Measurements from ENCODE around the gene EPHB1. TPM values are rescaled to one million over a fixed set of nuclear protein-coding genes. Genes with fewer than 3 reads are reported as not detected.

Gene EPHB1
- total RNA-seq, 1 experiment from 2014 or later: 0.11 TPM

DNA sequence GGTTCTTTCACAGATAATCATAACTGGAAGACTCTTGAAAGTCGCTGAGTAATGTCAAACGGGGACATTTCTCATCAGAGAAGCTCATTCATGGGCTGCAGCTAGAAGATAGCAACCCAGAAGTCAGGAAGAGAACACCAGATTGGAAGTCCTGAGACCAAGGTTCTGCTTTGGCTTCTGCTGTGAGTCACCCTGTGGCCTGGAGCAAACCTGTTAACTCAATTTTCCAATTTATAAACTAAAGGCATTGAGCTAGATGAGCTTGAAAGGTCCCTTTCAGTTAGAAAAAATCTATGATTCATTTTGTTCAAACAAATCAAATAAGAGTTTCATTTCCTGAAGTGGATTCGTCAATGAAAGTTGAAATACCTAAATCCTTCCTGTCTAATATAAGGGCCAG lies 402.2 kb downstream of the EPHB1 start:
- Histone ChIP-seq H3K4me3 (ENCODE audit: low read depth, low read length, poor library complexity, severe bottlenecking) (no peak overlapping the region), H3K27me3 (replicated peaks; ENCODE audit: insufficient read depth, low read depth, low read length, poor library complexity) (no peaks in the 10 kb centered on the region), H3K4me1 (ENCODE audit: insufficient read depth, low read length, poor library complexity, severe bottlenecking) (no peaks in the 10 kb centered on the region), H3K27ac (ENCODE audit: low read depth, low read length, poor library complexity, severe bottlenecking) (no peak overlapping the region), H3K36me3 (ENCODE audit: insufficient read depth, low read length, poor library complexity, severe bottlenecking) (no peaks in the 10 kb centered on the region), H3K9me3 (ENCODE audit: low read depth, low read length, poor library complexity, severe bottlenecking) (no peaks in the 10 kb centered on the region)
- BruUV-seq (replicated peaks): no TSS peak
- ChIA-PET CTCF (no interaction called here), POLR2A (ENCODE audit: low non-redundant PET) (no interaction called here)
- no peak for DNase-seq (ENCODE audit: low spot score)
- intact Hi-C loops (cut with micrococcal nuclease; ENCODE audit: unreplicated experiment): no loop called here
- TF ChIP-seq, protein P1, sequence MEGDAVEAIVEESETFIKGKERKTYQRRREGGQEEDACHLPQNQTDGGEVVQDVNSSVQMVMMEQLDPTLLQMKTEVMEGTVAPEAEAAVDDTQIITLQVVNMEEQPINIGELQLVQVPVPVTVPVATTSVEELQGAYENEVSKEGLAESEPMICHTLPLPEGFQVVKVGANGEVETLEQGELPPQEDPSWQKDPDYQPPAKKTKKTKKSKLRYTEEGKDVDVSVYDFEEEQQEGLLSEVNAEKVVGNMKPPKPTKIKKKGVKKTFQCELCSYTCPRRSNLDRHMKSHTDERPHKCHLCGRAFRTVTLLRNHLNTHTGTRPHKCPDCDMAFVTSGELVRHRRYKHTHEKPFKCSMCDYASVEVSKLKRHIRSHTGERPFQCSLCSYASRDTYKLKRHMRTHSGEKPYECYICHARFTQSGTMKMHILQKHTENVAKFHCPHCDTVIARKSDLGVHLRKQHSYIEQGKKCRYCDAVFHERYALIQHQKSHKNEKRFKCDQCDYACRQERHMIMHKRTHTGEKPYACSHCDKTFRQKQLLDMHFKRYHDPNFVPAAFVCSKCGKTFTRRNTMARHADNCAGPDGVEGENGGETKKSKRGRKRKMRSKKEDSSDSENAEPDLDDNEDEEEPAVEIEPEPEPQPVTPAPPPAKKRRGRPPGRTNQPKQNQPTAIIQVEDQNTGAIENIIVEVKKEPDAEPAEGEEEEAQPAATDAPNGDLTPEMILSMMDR (conservative IDR thresholded peaks at IDR 0.05; ENCODE audit: low read depth, low read length): no peak
- no peak for TF ChIP-seq EZH2 (IDR thresholded peaks at IDR 0.05; ENCODE audit: borderline replicate concordance, low read depth, low read length, poor library complexity, severe bottlenecking)

DNA sequence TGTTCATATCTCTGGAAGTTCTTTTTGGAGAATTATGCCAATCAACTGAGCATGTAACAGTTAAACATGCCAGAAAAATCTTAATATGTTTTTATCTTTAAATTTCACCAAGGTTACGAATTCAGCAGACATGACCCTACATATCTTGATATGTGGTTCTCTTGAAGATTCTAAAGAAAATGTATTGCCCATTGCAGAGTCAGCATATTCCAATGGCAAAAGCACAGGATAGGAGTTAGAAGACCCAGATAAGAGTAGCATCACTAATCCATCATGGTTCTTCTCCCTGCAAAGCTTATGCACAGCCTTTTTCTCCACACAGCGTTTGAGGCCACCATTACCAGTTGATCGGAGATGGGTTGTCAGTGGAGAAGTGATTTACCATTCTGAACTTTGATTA lies 402.8 kb downstream of the EPHB1 start:
- H3K27me3 ChIP-seq (replicated peaks; ENCODE audit: insufficient read depth, low read depth, low read length, poor library complexity): no peaks in the 10 kb centered on the region
- no TSS peak for BruUV-seq (replicated peaks)
- no peaks in the 10 kb centered on the region for H3K36me3 ChIP-seq (ENCODE audit: insufficient read depth, low read length, poor library complexity, severe bottlenecking)
- DNase-seq (ENCODE audit: low spot score): no peak
- H3K9me3 ChIP-seq (ENCODE audit: low read depth, low read length, poor library complexity, severe bottlenecking): no peaks in the 10 kb centered on the region
- H3K4me1 ChIP-seq (ENCODE audit: insufficient read depth, low read length, poor library complexity, severe bottlenecking): no peaks in the 10 kb centered on the region
- H3K27ac ChIP-seq (ENCODE audit: low read depth, low read length, poor library complexity, severe bottlenecking): no peak overlapping the region
- no peak for TF ChIP-seq EZH2 (IDR thresholded peaks at IDR 0.05; ENCODE audit: borderline replicate concordance, low read depth, low read length, poor library complexity, severe bottlenecking)
- TF ChIP-seq, protein P1 (conservative IDR thresholded peaks at IDR 0.05; ENCODE audit: low read depth, low read length): no peak
- CTCF ChIA-PET: no interaction called here
- H3K4me3 ChIP-seq (ENCODE audit: low read depth, low read length, poor library complexity, severe bottlenecking): no peak overlapping the region
- intact Hi-C loops (cut with micrococcal nuclease; ENCODE audit: unreplicated experiment): no loop called here
- POLR2A ChIA-PET (ENCODE audit: low non-redundant PET): no interaction called here

DNA sequence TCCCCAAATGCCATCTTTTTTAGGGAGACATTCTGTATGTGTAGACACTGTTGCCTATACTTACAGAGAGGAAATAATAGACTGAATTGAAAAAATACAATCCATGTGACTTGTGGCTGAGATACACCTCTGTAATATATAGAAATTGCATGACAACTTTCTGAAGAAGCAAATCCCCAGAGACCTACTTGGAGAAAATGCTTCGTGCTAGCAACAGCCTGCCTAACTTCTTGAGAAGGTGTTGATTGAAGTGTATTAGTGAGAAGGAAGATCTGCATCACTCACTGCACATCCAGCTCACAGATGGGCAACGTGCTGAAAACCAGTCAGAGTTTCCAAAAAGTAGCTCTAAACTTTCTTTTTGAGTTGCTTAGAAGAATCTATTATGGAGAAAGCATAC lies 404.1 kb downstream of the EPHB1 start:
- POLR2A ChIA-PET (ENCODE audit: low non-redundant PET): no interaction called here
- CTCF ChIA-PET: no interaction called here

More for the DNA sequence above, 404.1 kb downstream of the EPHB1 start:
- no peaks in the 10 kb centered on the region for H3K9me3 ChIP-seq (ENCODE audit: low read depth, low read length, poor library complexity, severe bottlenecking)
- TF ChIP-seq, protein P1 (conservative IDR thresholded peaks at IDR 0.05; ENCODE audit: low read depth, low read length): no peak
- TF ChIP-seq EZH2 (IDR thresholded peaks at IDR 0.05; ENCODE audit: borderline replicate concordance, low read depth, low read length, poor library complexity, severe bottlenecking): no peak
- intact Hi-C loops (cut with micrococcal nuclease; ENCODE audit: unreplicated experiment): no loop called here
- H3K4me3 ChIP-seq (ENCODE audit: low read depth, low read length, poor library complexity, severe bottlenecking): no peak overlapping the region
- no peak for DNase-seq (ENCODE audit: low spot score)
- H3K4me1 ChIP-seq (ENCODE audit: insufficient read depth, low read length, poor library complexity, severe bottlenecking): no peaks in the 10 kb centered on the region
- H3K27ac ChIP-seq (ENCODE audit: low read depth, low read length, poor library complexity, severe bottlenecking): no peak overlapping the region
- no TSS peak for BruUV-seq (replicated peaks)
- H3K36me3 ChIP-seq (ENCODE audit: insufficient read depth, low read length, poor library complexity, severe bottlenecking): no peaks in the 10 kb centered on the region
- H3K27me3 ChIP-seq (replicated peaks; ENCODE audit: insufficient read depth, low read depth, low read length, poor library complexity): no peaks in the 10 kb centered on the region

All from A673 (cell line).